Measurements from ENCODE around the gene PIWIL1. TPM values are rescaled to one million over a fixed set of nuclear protein-coding genes. Genes with fewer than 3 reads are reported as not detected.

Gene PIWIL1
- total RNA-seq, 2 experiments from 2014 or later = not detected

- Mint-ChIP-seq H3K27ac (no peak overlapping the region), H3K9me3 (peaks cover 3% of the 10 kb centered on the region), H3K27me3 (peaks cover 27% of the 10 kb centered on the region), H3K36me3 (ENCODE audit: low read depth) (no peaks in the 10 kb centered on the region), H3K4me1 (ENCODE audit: low read depth) (no peaks in the 10 kb centered on the region), H3K4me3 (no peak overlapping the region)
- Histone ChIP-seq H3K4me3 (ENCODE audit: low read length) (no peak overlapping the region), H3K4me1 (ENCODE audit: insufficient read depth, low read length) (no peaks in the 10 kb centered on the region), H3K36me3 (ENCODE audit: insufficient read depth, low read length) (no peaks in the 10 kb centered on the region), H3K27me3 (ENCODE audit: control insufficient read depth in 1 of 2, insufficient read depth in 2 of 2, low read length in 2 of 2) (peaks cover 0 to 2% of the 10 kb centered on the region in 2 experiments), H3K27ac (ENCODE audit: low read depth in 1 of 2, low read length in 2 of 2) (no peak overlapping the region), H3K9me3 (ENCODE audit: control insufficient read depth in 1 of 2, insufficient read depth in 1 of 2, low read length in 2 of 2) (peaks cover 5% of the 10 kb centered on the region in 2 experiments)
- DNase-seq (no peak), ATAC-seq (ENCODE audit: poor library complexity) (no peak)
- intact Hi-C loops (cut with DNase I, micrococcal nuclease) = no loop called here
- CTCF ChIA-PET = no interaction called here
- TF ChIP-seq CTCF (IDR thresholded peaks at IDR 0.05) = no peak
- POLR2A ChIA-PET = no interaction called here
Observed at GRCh38 chr12:130290114-130290513, 47.6 kb upstream of the PIWIL1 start.

- Histone ChIP-seq H3K27ac (ENCODE audit: low read depth in 1 of 2, low read length in 2 of 2) (no peak overlapping the region), H3K36me3 (ENCODE audit: insufficient read depth, low read length) (no peaks in the 10 kb centered on the region), H3K9me3 (ENCODE audit: control insufficient read depth in 1 of 2, insufficient read depth in 1 of 2, low read length in 2 of 2) (peaks cover under 1 to 35% of the 10 kb centered on the region in 2 experiments), H3K4me1 (ENCODE audit: insufficient read depth, low read length) (no peaks in the 10 kb centered on the region), H3K27me3 (ENCODE audit: control insufficient read depth in 1 of 2, insufficient read depth in 2 of 2, low read length in 2 of 2) (no peaks in the 10 kb centered on the region), H3K4me3 (ENCODE audit: low read length) (no peak overlapping the region)
- no peaks in the 10 kb centered on the region for H3K36me3 Mint-ChIP-seq (ENCODE audit: low read depth)
- peaks cover 2% of the 10 kb centered on the region for H3K9me3 Mint-ChIP-seq
- DNase-seq = no peak
- H3K4me1 Mint-ChIP-seq (ENCODE audit: low read depth) = no peaks in the 10 kb centered on the region
- ChIA-PET POLR2A (no interaction called here), CTCF (no interaction called here)
- intact Hi-C loops (cut with DNase I, micrococcal nuclease) = no loop called here
- H3K4me3 Mint-ChIP-seq = no peak overlapping the region
- H3K27me3 Mint-ChIP-seq = no peaks in the 10 kb centered on the region
- no peak for TF ChIP-seq CTCF (IDR thresholded peaks at IDR 0.05)
- ATAC-seq (ENCODE audit: poor library complexity) = no peak
- no peak overlapping the region for H3K27ac Mint-ChIP-seq
Observed at GRCh38 chr12:130298322-130299021, 39.2 kb upstream of the PIWIL1 start.

- ATAC-seq (ENCODE audit: poor library complexity) = no peak
Observed at GRCh38 chr12:130299574-130299973, 38.1 kb upstream of the PIWIL1 start.

More at GRCh38 chr12:130299574-130299973, 38.1 kb upstream of the PIWIL1 start:
- intact Hi-C loops (cut with DNase I, micrococcal nuclease) = no loop called here
- H3K27me3 ChIP-seq (ENCODE audit: control insufficient read depth in 1 of 2, insufficient read depth in 2 of 2, low read length in 2 of 2) = no peaks in the 10 kb centered on the region
- no peaks in the 10 kb centered on the region for H3K27me3 Mint-ChIP-seq
- H3K9me3 ChIP-seq (ENCODE audit: control insufficient read depth in 1 of 2, insufficient read depth in 1 of 2, low read length in 2 of 2) = peaks cover 0 to 35% of the 10 kb centered on the region in 2 experiments
- no peak for TF ChIP-seq CTCF (IDR thresholded peaks at IDR 0.05)
- no peak for DNase-seq
- no peak overlapping the region for H3K4me3 ChIP-seq (ENCODE audit: low read length)
- H3K27ac ChIP-seq (ENCODE audit: low read depth in 1 of 2, low read length in 2 of 2) = no peak overlapping the region
- H3K36me3 Mint-ChIP-seq (ENCODE audit: low read depth) = no peaks in the 10 kb centered on the region
- H3K27ac Mint-ChIP-seq = no peak overlapping the region
- no peaks in the 10 kb centered on the region for H3K4me1 Mint-ChIP-seq (ENCODE audit: low read depth)
- POLR2A ChIA-PET = no interaction called here
- CTCF ChIA-PET = no interaction called here
- no peak overlapping the region for H3K4me3 Mint-ChIP-seq
- peaks cover 2% of the 10 kb centered on the region for H3K9me3 Mint-ChIP-seq
- no peaks in the 10 kb centered on the region for H3K4me1 ChIP-seq (ENCODE audit: insufficient read depth, low read length)
- no peaks in the 10 kb centered on the region for H3K36me3 ChIP-seq (ENCODE audit: insufficient read depth, low read length)
